H9 (cell line): ENCODE measurements around the gene TBL2. TPM values are rescaled to one million over a fixed set of nuclear protein-coding genes. Genes with fewer than 3 reads are reported as not detected.

Experiments used
- DNase-seq: peaks from one replicate; pipeline ENCODE4 v3.0.0-alpha.2; 2017
- H2AFZ ChIP-seq: one replicate; pipeline ENCODE4 v1.6.1; 2013; ENCODE audit warnings: mild to moderate bottlenecking, low read length, control low read depth, moderate library complexity
- H2AK5ac ChIP-seq: 2 replicates; pipeline ENCODE4 v1.6.1; 2013; ENCODE audit warnings: low read length, control low read depth, mixed read lengths; ENCODE audit not compliant: insufficient read length
- H2BK120ac ChIP-seq: one replicate; pipeline ENCODE4 v1.6.1; 2013; ENCODE audit warnings: low read depth, mild to moderate bottlenecking, low read length, control low read depth, inconsistent platforms; ENCODE audit not compliant: poor library complexity, severe bottlenecking
- H2BK12ac ChIP-seq: 2 replicates; pipeline ENCODE4 v1.6.1; 2013; ENCODE audit warnings: low read length, control low read depth, mixed read lengths, low read depth; ENCODE audit not compliant: insufficient read length
- H2BK15ac ChIP-seq: 2 replicates; pipeline ENCODE4 v1.6.1; 2013; ENCODE audit warnings: low read depth, low read length, control low read depth
- H2BK20ac ChIP-seq: one replicate; pipeline ENCODE4 v1.6.1; 2013; ENCODE audit warnings: low read depth, mild to moderate bottlenecking, low read length, control low read depth, inconsistent platforms; ENCODE audit not compliant: poor library complexity, severe bottlenecking
- H2BK5ac ChIP-seq: 2 replicates; pipeline ENCODE4 v1.6.1; 2013; ENCODE audit warnings: low read length, control low read depth, mixed read lengths; ENCODE audit not compliant: insufficient read length
- H3K14ac ChIP-seq: 2 replicates; pipeline ENCODE4 v1.6.1; 2013; ENCODE audit warnings: low read length, control low read depth; ENCODE audit not compliant: insufficient read depth
- H3K18ac ChIP-seq: 2 replicates; pipeline ENCODE4 v1.6.1; 2013; ENCODE audit warnings: low read depth, mild to moderate bottlenecking, mixed read lengths, low read length, control low read depth; ENCODE audit not compliant: insufficient read length
- H3K23ac ChIP-seq: 2 replicates; pipeline ENCODE4 v1.6.1; 2013; ENCODE audit warnings: low read length, control low read depth, mixed read lengths, low read depth; ENCODE audit not compliant: insufficient read length
- H3K23me2 ChIP-seq: 2 replicates; pipeline ENCODE4 v1.6.1; 2013; ENCODE audit warnings: low read depth, mild to moderate bottlenecking, mixed read lengths, low read length, control low read depth; ENCODE audit not compliant: insufficient read length, poor library complexity, severe bottlenecking
- H3K27ac ChIP-seq: 2 replicates; pipeline ENCODE4 v1.5.1; 2013; ENCODE audit warnings: low read length, control low read depth, mixed read lengths, low read depth; ENCODE audit not compliant: insufficient read length
- H3K27me3 ChIP-seq: 2 replicates; pipeline ENCODE4 v1.6.1; 2013; ENCODE audit warnings: low read length, control low read depth, inconsistent platforms; ENCODE audit not compliant: insufficient read depth
- H3K4ac ChIP-seq: 2 replicates; pipeline ENCODE4 v1.6.1; 2013; ENCODE audit warnings: low read depth, mild to moderate bottlenecking, control low read depth, inconsistent platforms, low read length, moderate library complexity
- H3K4me1 ChIP-seq: 2 replicates; pipeline ENCODE4 v1.6.1; 2013; ENCODE audit warnings: low read length, control low read depth, inconsistent platforms; ENCODE audit not compliant: insufficient read depth
- H3K4me2 ChIP-seq: 2 replicates; pipeline ENCODE4 v1.6.1; 2013; ENCODE audit warnings: low read length, control low read depth, mixed read lengths; ENCODE audit not compliant: insufficient read length, insufficient read depth
- H3K56ac ChIP-seq: 2 replicates; pipeline ENCODE4 v1.6.1; 2013; ENCODE audit warnings: low read depth, mild to moderate bottlenecking, mixed read lengths, low read length, control low read depth; ENCODE audit not compliant: insufficient read length
- H3K79me1 ChIP-seq: 2 replicates; pipeline ENCODE4 v1.6.1; 2013; ENCODE audit warnings: low read depth, mild to moderate bottlenecking, moderate library complexity, low read length, control low read depth, inconsistent platforms; ENCODE audit not compliant: insufficient read depth, poor library complexity, severe bottlenecking
- H3K79me2 ChIP-seq: 2 replicates; pipeline ENCODE4 v1.6.1; 2013; ENCODE audit warnings: low read length, control low read depth, inconsistent platforms; ENCODE audit not compliant: insufficient read depth
- H3K9ac ChIP-seq: 2 replicates; pipeline ENCODE4 v1.6.1; 2013; ENCODE audit warnings: low read length, control low read depth, mixed read lengths; ENCODE audit not compliant: insufficient read length; ENCODE audit errors: extremely low read depth
- H3K9me3 ChIP-seq: one replicate; pipeline ENCODE4 v1.6.1; 2013; ENCODE audit warnings: low read depth, low read length, inconsistent platforms; ENCODE audit not compliant: control insufficient read depth
- H3T11ph ChIP-seq: one replicate; pipeline ENCODE4 v1.6.1; 2013; ENCODE audit warnings: mild to moderate bottlenecking, low read length, control low read depth, inconsistent platforms
- H4K20me1 ChIP-seq: one replicate; pipeline ENCODE4 v1.6.1; 2013; ENCODE audit not compliant: control insufficient read depth, insufficient read length, insufficient read depth
- H4K5ac ChIP-seq: 2 replicates; pipeline ENCODE4 v1.6.1; 2013; ENCODE audit warnings: low read depth, mild to moderate bottlenecking, mixed read lengths, low read length, control low read depth; ENCODE audit not compliant: insufficient read length
- H4K8ac ChIP-seq: replicated peaks from 2 replicates; pipeline ENCODE4 v1.6.1; 2013; ENCODE audit warnings: low read length, control low read depth, mixed read lengths, low read depth; ENCODE audit not compliant: insufficient read length
- H4K91ac ChIP-seq: 2 replicates; pipeline ENCODE4 v1.6.1; 2013; ENCODE audit warnings: low read depth, mild to moderate bottlenecking, moderate library complexity, mixed read lengths, low read length, control low read depth; ENCODE audit not compliant: insufficient read length
- H3K27ac Mint-ChIP-seq, 3 experiments: 2 replicates in 2 of 3; 3 replicates in 1 of 3; pipeline ENCODE4 v1.8.0; 2020 to 2021; ENCODE audit warnings: mixed read lengths in 3 of 3, mild to moderate bottlenecking in 1 of 3, moderate library complexity in 1 of 3
- H3K27me3 Mint-ChIP-seq: 2 replicates; pipeline ENCODE4 v1.8.0; 2021; ENCODE audit warnings: low read depth, mild to moderate bottlenecking, moderate library complexity, mixed read lengths
- H3K36me3 Mint-ChIP-seq, 3 experiments: 2 replicates in 2 of 3; 3 replicates in 1 of 3; pipeline ENCODE4 v1.8.0; 2020 to 2021; ENCODE audit warnings: low read depth in 3 of 3, mixed read lengths in 3 of 3; ENCODE audit not compliant: insufficient read depth in 1 of 3
- H3K4me1 Mint-ChIP-seq, 2 experiments: 2 replicates each; pipeline ENCODE4 v1.8.0; 2020; ENCODE audit warnings: mixed read lengths in 2 of 2
- H3K4me3 Mint-ChIP-seq, 2 experiments: 2 replicates in 1 of 2; 3 replicates in 1 of 2; pipeline ENCODE4 v1.8.0; 2020 to 2021; ENCODE audit warnings: mild to moderate bottlenecking in 2 of 2, mixed read lengths in 2 of 2, moderate library complexity in 1 of 2
- H3K9me3 Mint-ChIP-seq, 2 experiments: 2 replicates in 1 of 2; 3 replicates in 1 of 2; pipeline ENCODE4 v1.8.0; 2020; ENCODE audit warnings: mild to moderate bottlenecking in 2 of 2, mixed read lengths in 2 of 2, moderate library complexity in 1 of 2
- CTCF ChIP-seq: fragments of 200-600 bp; sonication (generic); conservative IDR thresholded peaks from 3 replicates; pipeline ENCODE4 v1.8.0; 2021; ENCODE audit warnings: antibody characterized with exemption, mild to moderate bottlenecking
- WGBS: extraction: QIAGEN DNeasy Blood & Tissue Kit; methylation state at CpG from one replicate; pipeline ENCODE4 v1.1.7; 2013; ENCODE audit warnings: missing lambda C conversion rate, low lambda C conversion rate, mixed read lengths; ENCODE audit not compliant: insufficient read length; ENCODE audit errors: extremely low coverage; 5-methylcytosine and 5-hydroxymethylcytosine counted together
- total RNA-seq: library from RNA; stranded (reverse); gene quantifications from 2 replicates; pipeline ENCODE4 v1.2.1, GENCODE V29; 2021

Gene TBL2
- total RNA-seq, 1 experiment from 2014 or later, result 26.7 TPM

- Histone ChIP-seq H3K9me3 (no peaks in the 10 kb centered on the region), H3T11ph (no peak overlapping the region), H2BK20ac (no peak overlapping the region), H2BK12ac (no peak overlapping the region), H2AFZ (no peak overlapping the region), H2AK5ac (no peak overlapping the region), H3K79me2 (no peaks in the 10 kb centered on the region), H3K23me2 (no peaks in the 10 kb centered on the region), H2BK5ac (no peak overlapping the region), H4K8ac (no peak overlapping the region), H3K79me1 (no peaks in the 10 kb centered on the region), H3K56ac (no peak overlapping the region), H4K20me1 (no peaks in the 10 kb centered on the region), H3K18ac (no peak overlapping the region), H3K27ac (no peak overlapping the region), H2BK15ac (no peak overlapping the region), H4K91ac (no peak overlapping the region), H3K14ac (no peak overlapping the region; the same call in 1 of the 2 replicates), H3K4me1 (no peaks in the 10 kb centered on the region), H3K27me3 (no peaks in the 10 kb centered on the region), H3K9ac (no peak overlapping the region), H3K23ac (no peak overlapping the region), H2BK120ac (no peak overlapping the region), H3K4me2 (no peak overlapping the region), H4K5ac (no peak overlapping the region), H3K4ac (no peak overlapping the region)
- WGBS, result no CpG with 5 or more reads among the region's 12 CpGs
- H3K4me1 Mint-ChIP-seq, result peaks cover 6 to 8% of the 10 kb centered on the region in 2 experiments
- no peak overlapping the region; a peak in 1 of 7 replicates for H3K27ac Mint-ChIP-seq
- H3K9me3 Mint-ChIP-seq, result no peaks in the 10 kb centered on the region
- H3K36me3 Mint-ChIP-seq, result peaks cover 17 to 39% (median 38%) of the 10 kb centered on the region in 3 experiments; a peak in 6 of 7 replicates
- peaks cover 18% of the 10 kb centered on the region for H3K27me3 Mint-ChIP-seq
- no peak for TF ChIP-seq CTCF
- no peak for DNase-seq
- H3K4me3 Mint-ChIP-seq, result no peak overlapping the region
Measured at GRCh38 chr7:73567846-73568685, 10.3 kb downstream of the TBL2 start.
